Ureter (tissue), 1 donor: Measurements from ENCODE around the gene KRT35. TPM values are rescaled to one million over a fixed set of nuclear protein-coding genes. Genes with fewer than 3 reads are reported as not detected.

Experiments used
- total RNA-seq: library from RNA; stranded (reverse); gene quantifications from one replicate; pipeline ENCODE4 v1.2.4, GENCODE V29; 2023
- donor health status: DM: yes; HTN: yes; CAD: no.

Gene KRT35
- total RNA-seq, 1 donor from 2014 or later: not detected

Other genes with a start within 250 kb of the KRT35 start
- gene KRTAP9-3, start 248.7 kb downstream of the KRT35 start, total RNA-seq: not detected
- not detected for gene KRTAP9-8, start 243.2 kb downstream of the KRT35 start, total RNA-seq
- gene KRTAP9-4, start 231.5 kb downstream of the KRT35 start, total RNA-seq: not detected
- gene KRTAP9-9, start 225.8 kb downstream of the KRT35 start, total RNA-seq: not detected
- gene KRTAP9-6, start 215.8 kb downstream of the KRT35 start, total RNA-seq: not detected
- gene KRTAP9-7, start 205.5 kb downstream of the KRT35 start, total RNA-seq: not detected
- not detected for gene KRTAP29-1, start 178.3 kb downstream of the KRT35 start, total RNA-seq
- not detected for gene KRTAP16-1, start 171.8 kb downstream of the KRT35 start, total RNA-seq
- gene KRTAP17-1, start 165.4 kb downstream of the KRT35 start, total RNA-seq: not detected
- not detected for gene KRT33A, start 130.3 kb downstream of the KRT35 start, total RNA-seq
- not detected for gene KRT33B, start 111.3 kb downstream of the KRT35 start, total RNA-seq
- not detected for gene KRT34, start 98.8 kb downstream of the KRT35 start, total RNA-seq
- not detected for gene KRT31, start 83.5 kb downstream of the KRT35 start, total RNA-seq
- not detected for gene KRT37, start 56.6 kb downstream of the KRT35 start, total RNA-seq
- not detected for gene KRT38, start 40.2 kb downstream of the KRT35 start, total RNA-seq
- not detected for gene KRT32, start 13.8 kb downstream of the KRT35 start, total RNA-seq
- gene KRT36, start 8.8 kb upstream of the KRT35 start, total RNA-seq: not detected
- gene KRT13, start 24.5 kb upstream of the KRT35 start, total RNA-seq: 2,358 TPM
- gene KRT15, start 37.7 kb upstream of the KRT35 start, total RNA-seq: 147 TPM
- 2,124 TPM for gene KRT19, start 47.2 kb upstream of the KRT35 start, total RNA-seq
- not detected for gene KRT9, start 90.9 kb upstream of the KRT35 start, total RNA-seq
- 0.52 TPM for gene KRT14, start 105.7 kb upstream of the KRT35 start, total RNA-seq
- 0.73 TPM for gene KRT16, start 131.6 kb upstream of the KRT35 start, total RNA-seq
- 223 TPM for gene KRT17, start 143.4 kb upstream of the KRT35 start, total RNA-seq
- 1,012 TPM for gene EIF1, start 207.7 kb upstream of the KRT35 start, total RNA-seq
- not detected for gene GAST, start 231.2 kb upstream of the KRT35 start, total RNA-seq